ENCODE measurements around the gene LUZP2.

Gene LUZP2

DNA sequence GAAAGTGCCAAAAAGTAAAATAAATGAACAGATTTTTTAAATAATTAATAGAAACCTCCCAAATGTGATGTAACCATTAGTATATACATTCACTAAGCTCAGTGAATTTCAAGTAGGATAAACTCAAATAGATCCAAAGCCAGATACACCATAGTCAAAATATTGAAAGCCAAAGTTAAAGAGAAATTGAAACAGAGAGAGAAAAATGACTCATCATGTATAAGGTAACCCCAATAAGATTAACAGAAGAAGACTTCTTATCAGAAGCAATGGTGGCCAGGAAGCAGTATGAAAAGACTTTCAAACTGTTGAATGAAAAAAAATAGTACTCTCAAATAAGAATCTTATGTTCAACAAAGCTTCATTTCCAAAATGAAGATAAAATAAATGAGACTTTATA lies 70.5 kb downstream of the LUZP2 start:
- DNase-seq (ENCODE audit: low read depth): no peak

GRCh38 chr11:24572376-24572775 lies 75.5 kb downstream of the LUZP2 start:
- no peak for DNase-seq (ENCODE audit: low read depth)

GRCh38 chr11:24574461-24574860 lies 77.6 kb downstream of the LUZP2 start:
- DNase-seq (ENCODE audit: low read depth): no peak

- DNase-seq (ENCODE audit: low read depth): peak; percentile 16
Observed at GRCh38 chr11:24575392-24575791, 78.5 kb downstream of the LUZP2 start.

GRCh38 chr11:24585192-24585591 lies 88.3 kb downstream of the LUZP2 start:
- DNase-seq (ENCODE audit: low read depth): no peak

- no peak for DNase-seq (ENCODE audit: low read depth)
Observed at GRCh38 chr11:24587635-24588034, 90.8 kb downstream of the LUZP2 start.

DNA sequence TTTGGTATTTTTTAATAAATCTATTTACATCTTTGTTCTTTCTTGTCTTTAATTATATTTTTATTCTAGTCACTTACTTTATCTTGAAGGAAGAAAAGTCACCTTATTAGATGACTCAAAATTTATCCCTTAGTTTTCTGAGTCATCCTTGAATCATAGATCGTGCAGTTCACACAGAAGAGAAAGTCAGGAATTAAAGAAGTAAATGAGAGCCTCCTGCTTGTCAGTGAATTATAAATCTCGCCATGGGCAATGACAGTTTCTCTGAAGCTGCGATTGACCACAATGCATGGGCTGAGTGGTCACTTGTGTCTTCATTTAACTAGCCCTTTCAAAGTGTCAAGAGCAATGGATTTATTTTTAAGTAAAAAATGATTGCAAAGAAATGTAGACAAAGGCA lies 91.2 kb downstream of the LUZP2 start:
- DNase-seq (ENCODE audit: low read depth): no peak

- no peak for DNase-seq (ENCODE audit: low read depth)
Observed at GRCh38 chr11:24589064-24589463, 92.2 kb downstream of the LUZP2 start.

DNA sequence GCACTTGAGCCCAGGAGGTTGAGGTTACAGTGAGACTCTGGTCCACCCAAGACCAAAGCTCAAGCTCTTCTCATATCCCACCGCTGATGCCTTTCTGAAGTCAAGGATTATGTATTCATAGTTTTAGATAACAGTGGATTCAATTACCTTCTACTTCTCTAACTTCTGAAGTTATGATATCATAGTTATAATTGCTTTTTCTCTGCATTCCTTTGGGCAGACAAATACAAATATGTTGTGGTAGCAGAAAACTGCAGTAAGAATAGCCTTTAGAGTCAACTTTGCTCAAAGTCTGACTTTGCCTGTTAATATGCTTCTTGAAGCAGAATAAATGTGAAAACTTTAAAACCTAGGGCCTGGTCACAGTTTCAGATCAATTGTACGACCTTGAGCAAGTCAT lies 94.4 kb downstream of the LUZP2 start:
- no peak for DNase-seq (ENCODE audit: low read depth)

DNA sequence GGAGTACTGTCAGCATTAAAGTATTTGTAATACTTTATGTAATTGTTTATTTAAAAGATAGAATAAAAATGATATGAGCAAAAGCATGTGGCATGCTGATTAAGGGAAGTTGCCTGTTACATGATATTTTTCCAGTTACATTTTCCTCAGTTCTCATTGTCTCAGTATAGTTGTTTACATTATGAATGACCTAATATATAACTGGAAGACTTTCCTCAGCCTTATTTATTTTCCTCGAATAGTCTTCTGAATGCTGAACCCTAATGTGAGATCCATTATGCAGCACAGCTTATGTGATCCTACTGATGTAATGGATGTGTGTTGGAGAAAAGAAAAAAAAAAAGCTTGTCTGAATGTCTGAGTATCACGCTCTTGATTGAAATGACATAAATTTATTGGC lies 95.5 kb downstream of the LUZP2 start:
- DNase-seq (ENCODE audit: low read depth): no peak

GRCh38 chr11:24593332-24593731 lies 96.5 kb downstream of the LUZP2 start:
- no peak for DNase-seq (ENCODE audit: low read depth)

DNA sequence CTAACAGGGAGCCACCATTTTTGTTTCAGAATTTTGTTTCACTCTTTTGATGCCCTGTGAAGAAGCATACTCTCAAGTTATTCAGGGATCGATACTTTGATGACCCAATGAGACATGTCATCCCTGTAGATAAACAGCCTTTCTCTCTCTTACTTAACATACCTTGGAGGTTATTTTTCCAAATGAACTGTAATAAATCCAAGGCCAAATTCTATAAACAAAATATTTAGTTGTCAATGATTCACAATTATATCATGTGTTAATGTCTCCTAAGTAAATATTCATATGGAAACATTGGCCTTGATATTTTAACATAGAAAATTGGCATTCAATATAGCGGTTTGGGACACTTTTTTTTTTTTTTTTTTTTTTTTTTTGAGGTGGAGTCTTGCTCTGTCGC lies 97.5 kb downstream of the LUZP2 start:
- no peak for DNase-seq (ENCODE audit: low read depth)

- DNase-seq (ENCODE audit: low read depth): no peak
Observed at GRCh38 chr11:24598641-24599040, 101.8 kb downstream of the LUZP2 start.

DNA sequence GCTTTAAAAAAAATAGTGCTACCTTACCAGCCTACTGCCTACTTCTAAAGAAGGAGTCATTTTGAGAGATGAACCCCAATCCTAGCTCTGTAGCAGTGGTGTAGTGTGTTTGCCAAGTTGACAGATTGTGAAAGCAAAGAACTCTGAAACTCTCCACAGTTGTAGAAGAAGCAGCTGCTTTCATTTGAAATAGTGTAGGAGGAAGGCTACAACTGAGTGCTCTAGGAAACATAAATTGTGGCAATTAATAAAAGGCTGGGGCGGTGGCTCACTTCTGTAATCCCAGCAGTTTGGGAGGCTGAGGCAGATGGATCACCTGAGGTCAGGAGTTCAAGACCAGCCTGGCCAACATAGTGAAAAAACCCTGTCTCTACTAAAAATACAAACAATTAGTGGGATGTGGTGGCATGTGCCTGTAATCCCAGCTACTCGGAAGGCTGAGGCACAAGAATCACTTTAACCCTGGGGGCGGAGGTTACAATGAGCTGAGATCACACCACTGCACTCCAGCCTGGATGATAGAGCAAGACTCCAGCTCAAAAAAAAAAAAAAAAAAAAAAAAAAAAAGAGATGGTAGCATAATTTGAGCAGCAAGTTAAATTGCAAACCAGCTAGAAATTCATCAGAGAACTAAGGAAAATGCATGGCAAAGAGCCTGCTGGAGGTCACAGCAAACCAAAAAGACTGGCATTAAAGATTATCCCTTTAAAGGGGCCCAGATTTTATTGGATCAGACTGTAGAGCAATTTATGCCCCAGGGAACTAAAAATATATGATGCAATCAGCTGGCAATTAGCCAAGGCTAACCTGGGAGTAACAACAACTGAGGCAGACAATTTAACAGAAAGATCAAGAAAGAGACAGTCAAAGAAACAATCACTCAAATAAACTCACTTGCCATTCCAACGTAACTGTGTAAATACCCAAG lies 112.6 kb downstream of the LUZP2 start:
- no peak for DNase-seq (ENCODE audit: low read depth)

DNA sequence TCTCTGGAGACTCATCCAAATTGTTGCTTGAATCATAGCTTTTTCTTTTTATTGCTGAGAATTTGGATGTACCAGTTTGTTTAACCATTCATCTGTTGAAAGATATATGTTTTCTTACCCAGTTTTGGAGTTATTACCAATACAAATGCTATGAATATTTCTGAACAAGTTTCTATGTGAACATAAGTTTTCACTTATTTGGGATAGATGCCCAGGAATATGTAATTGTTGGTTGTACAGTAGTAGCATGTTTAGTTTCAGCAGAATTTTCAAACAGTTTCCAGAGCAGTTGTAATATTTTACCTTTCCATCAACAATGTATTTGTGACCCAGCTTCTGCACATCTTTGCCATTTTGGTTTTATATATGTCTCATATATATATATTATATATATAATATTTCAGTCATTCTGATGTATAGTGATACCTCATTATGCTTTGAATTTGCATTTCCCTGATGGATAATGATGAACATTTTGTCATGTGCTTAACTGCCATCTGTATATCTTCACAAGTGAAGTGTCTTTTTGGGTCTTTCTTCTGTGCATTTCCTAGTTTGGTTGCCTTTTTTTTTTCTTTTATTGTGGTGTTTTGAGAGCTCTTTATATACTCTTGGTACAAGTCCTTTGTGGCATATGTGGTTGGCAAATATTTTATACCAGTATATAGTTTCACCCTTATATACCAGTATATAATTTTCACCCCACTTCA lies 118.8 kb downstream of the LUZP2 start:
- DNase-seq (ENCODE audit: low read depth): no peak

DNA sequence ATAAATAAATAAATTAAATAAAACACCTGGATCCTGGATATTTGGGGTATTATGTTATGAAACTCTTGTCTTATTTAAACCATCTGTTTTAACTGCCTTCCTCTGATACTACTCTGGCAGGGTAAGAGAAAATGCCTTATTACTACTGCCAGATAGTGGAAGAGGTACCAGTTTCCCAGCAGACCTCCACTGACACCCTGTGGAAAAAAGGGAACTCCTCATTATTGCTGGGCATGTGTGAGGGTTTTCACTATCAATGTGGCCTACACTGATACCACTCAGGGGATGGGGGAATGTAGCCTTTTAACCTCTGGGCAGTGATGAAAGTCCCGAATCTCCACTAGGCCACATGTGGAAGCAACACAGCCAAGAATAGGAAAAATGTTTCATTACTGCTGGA lies 121.0 kb downstream of the LUZP2 start:
- no peak for DNase-seq (ENCODE audit: low read depth)

GRCh38 chr11:24619900-24620299 lies 123.0 kb downstream of the LUZP2 start:
- DNase-seq (ENCODE audit: low read depth): no peak

- DNase-seq (ENCODE audit: low read depth): no peak
Observed at GRCh38 chr11:24622262-24622661, 125.4 kb downstream of the LUZP2 start.

DNA sequence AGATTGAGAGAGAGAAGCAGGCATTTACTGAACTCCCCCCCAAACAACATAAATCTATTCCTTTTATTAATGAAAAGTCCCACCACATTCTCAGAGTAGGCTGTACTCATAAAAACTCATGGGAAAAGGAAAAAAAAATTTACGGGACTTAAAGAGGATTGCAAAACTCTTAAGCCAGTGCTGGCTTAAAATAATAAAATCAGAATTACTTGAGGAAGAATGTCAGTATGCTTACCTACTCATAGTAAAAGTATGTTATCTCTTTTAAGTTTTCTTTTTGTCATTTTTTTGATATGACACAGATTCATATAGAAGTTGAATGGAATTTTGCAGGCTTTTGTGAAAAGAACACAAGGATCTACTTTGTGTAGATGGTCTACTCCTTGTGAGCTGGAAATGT lies 126.3 kb downstream of the LUZP2 start:
- no peak for DNase-seq (ENCODE audit: low read depth)

GRCh38 chr11:24624432-24624831 lies 127.6 kb downstream of the LUZP2 start:
- no peak for DNase-seq (ENCODE audit: low read depth)

DNA sequence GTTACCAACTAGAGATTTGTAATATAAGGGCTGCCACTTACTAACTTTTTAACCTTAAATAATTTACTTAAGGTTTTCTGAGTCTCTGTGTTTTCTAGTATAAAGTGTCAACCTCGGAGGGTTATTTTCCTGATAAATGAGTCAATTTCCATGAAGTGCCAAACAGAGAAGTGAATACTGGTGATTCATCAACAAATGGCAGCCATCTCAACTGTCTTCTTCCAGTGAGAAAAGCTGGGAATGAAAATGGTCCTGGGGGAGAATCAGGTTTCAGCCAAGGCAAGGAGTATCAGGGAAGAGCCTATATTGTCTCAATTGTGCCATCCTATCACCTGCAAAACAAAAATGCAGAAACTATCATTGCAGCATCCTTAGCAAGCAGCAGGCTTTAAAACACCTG lies 129.1 kb downstream of the LUZP2 start:
- DNase-seq (ENCODE audit: low read depth): no peak

DNA sequence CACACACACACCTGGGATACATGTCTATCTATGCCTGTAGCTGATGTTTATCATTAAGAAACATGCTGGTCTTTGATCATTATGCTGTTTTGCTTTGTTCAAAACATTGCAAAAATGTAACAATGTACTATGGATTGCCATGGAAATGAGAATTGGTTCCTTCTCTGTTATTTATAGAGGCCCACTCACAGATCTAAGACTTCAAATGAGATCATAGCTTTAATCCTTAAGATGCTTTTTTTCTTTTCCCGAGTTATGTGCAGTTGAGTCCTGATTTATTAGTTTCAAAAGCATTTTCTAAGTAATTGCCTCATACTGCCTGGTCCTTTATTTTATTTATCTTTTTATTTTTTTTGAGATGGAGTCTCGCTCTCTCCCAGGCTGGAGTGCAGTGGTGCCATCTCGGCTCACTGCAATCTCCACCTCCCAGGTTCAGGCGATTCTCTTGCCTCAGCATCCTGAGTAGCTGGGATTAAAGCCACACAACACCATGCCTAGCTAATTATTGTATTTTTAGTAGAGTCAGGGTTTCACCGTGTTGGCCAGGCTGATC lies 131.4 kb downstream of the LUZP2 start:
- DNase-seq (ENCODE audit: low read depth): no peak

DNA sequence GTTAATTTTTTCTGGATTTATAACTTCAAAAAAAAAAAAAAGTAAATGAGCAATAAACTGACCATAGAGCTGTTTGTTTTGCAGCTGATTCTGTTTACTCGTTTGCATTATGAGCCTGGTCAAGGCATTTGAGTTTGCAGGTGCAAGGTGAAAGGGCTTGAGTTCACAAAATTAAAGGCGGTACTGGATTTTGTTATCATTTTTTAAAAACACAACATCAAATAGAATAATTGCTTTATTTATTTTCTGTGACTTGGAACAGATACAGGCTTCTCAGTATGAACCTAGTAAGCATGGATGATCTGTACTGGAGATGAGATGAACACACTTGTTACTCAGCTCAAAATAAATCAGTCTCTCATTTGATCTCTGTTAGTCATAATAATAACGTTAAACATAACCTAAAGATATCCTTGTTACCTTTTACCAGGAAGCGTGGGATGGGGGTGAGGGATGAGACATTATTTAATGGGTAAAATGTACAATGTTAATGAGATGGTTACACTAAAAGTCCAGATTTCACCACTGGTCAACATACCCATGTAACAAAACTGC lies 137.8 kb downstream of the LUZP2 start:
- DNase-seq (ENCODE audit: low read depth): no peak
